ENCODE measurements around the gene LRRC31.

LRRC31 gene

DNA sequence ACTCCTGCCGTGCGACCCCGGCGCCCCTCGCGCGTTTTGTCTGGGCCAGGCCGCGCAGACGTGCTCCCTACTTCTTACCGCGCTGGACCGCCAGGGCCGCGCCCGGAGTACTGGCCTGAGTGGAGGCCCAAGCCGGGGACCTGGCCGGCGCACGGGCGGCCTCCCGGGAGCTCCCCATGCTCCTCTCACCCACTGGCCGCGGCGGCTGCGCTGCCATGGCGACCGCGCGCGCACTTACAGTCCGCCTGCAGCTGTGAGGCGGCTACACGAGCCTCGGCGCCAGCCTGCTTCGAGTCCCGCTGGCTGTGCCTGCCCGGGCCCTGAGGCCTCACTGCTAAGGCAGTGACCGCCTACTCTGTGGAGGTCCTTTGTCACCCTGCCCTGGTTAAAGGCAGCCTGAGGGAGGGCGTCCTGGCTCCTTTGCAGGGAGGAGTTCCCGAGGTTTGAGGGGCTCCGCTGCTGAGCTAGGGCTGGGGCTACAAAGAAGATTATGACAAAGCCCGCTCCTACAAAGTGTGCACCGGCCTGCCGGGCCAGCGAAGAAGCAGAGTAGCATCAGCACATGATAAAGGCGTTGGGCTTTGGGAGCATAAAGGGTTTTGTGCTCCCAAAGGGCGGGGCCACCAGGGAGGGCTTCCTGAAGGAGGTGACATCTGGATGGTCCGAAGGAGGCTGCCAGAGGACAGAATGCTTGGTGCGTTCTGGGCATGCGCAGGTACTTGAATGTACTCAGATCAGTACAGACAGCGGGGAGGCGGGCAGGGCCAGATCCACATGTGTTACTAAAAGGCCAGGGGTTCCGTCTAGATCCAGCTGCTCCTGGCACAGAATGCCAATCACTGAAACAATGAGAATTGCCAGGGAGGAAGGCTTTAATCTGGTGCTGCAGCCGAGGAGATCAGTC lies 57.2 kb downstream of the LRRC31 start, which contains the start of the genes LRRC34 and LRRIQ4:
Gene LRRC34 (minus strand): TSS at position 573 of the 904 bp plus-strand sequence. CDS start 356 bp downstream, at position 217.
Gene LRRIQ4 (plus strand): TSS at position 539 of the 904 bp plus-strand sequence. CDS start 9,052 bp downstream, outside the sequence.
- DNase-seq = no peak

DNA sequence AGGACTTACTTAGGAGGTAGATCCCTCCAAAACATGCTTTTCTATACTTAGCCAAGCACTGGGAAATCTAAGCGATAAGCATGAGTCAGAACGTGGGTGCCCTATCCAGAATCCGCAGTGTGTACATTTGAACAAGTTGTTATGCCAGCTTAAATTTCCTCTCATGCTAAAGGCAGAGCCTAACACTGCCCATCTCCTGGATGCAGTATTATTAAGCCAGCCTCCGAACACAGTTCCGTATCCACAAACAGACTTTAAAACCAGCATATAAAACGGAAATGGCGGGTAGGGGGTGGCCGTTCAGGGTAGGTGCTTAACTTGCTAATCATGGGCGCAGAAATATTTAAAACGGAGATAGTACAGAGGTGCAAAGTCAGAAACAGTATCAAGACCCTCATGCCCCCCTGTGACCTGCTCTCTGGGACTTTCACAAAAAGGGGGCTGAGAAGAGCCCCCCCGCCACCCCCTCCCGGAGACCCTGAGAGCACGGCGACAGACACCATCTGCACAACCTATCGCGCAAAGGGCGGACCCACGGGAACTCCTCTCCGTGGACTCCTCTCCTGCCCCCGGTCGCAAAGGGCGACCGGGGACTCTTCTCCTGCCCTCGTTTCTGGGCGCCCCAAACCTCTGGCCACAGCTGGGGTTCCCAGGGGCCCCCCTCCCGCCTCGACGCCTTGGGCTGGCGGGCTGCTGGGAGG lies 58.0 kb downstream of the LRRC31 start:
- no peak for DNase-seq

DNA sequence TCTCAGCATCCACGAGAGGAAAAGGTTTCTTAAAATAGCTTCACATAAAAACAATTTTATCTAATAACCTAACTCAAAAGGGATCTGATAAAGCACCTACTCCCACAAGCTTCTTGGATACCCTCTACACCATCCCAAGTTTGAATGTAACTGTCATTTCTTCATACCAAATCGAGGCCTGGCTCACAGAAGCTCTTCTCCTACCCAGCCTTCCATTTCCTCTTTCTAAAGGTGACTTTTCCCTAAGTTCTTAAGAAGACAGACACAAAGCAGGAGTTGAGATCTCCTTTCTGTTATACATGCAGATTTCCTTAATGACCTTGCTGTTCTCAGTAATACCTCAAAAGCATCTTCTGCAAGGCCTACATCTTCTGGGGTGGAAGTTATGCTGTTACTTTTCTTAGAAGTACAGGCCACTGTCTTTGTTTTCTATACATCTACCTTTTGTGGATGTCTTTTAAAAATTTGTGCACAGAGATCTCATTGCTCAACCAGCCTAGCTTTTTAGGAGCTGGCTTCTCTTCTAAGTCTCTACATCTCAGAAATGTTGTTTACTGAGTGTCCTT lies 60.4 kb downstream of the LRRC31 start:
- no peak for DNase-seq

DNA sequence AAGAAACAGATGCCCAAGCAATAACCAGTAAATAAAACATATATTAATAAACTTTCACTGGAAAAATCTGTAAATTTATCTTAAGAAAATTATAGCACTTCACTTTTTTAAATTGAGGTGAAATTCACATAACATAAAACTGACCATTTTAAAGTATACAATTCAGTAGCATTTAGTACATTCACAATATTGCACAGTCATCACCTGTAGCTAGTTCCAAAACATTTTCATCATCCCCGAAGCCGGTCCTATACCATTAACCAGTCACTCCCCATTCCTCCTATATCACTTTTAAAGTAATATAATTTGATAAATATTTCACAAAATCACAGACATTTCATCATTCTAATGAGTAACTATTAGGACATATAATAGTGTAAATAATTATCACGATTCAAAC lies 65.1 kb downstream of the LRRC31 start:
- DNase-seq = no peak

DNA sequence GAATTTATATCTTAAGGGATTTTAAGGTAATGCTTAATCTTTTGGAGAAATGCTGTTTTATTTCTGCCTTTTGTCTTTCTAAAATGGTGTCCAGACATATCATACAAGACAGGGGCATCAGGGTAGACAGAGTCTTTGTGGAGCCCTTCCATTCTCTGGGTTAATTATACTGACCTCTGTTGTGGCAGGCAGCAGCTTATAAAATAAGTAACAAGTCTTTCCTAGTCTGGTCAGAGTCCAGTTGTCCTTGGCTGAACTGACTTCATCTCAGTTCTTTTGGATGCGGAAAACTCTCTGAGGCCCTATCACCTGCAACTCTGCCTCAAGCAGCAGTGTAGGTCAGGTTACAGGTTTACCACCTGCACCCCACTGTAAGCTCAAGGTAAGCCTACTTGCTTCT lies 77.4 kb downstream of the LRRC31 start:
- no peak for DNase-seq

DNA sequence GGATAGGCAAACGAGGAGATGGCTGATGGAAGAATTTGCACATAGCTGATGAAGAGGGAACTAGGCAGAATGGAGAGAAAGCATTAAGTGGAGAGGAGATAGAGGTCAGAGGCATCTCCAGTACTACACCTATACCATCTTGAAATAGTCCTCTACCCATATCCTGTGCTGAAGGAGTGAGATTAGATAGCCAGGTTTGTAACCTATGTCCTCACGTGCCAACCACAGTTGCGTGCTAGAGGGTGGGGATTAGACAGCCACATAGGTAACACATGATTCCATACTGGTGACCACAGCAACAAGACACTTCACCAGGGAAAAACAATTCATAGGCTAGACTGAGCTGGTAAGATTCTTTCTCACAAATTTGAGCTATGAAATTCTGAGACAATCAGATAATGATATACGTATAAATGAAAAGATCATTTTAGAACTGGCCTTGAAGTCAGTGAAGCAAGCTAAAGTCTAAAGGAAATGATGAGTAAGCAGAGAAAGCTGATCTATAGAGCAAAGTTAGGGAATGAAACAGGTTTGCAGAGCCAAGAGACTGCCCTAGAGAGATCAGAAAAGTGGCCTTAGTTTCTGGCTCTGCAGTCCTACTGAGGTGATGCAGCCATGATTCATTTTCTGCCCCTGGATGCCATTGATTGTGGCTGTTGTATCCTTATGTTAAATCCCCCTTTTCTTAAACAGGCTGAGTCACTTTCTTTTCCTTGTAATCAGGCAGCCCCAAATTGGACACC lies 78.9 kb downstream of the LRRC31 start:
- DNase-seq = no peak

DNA sequence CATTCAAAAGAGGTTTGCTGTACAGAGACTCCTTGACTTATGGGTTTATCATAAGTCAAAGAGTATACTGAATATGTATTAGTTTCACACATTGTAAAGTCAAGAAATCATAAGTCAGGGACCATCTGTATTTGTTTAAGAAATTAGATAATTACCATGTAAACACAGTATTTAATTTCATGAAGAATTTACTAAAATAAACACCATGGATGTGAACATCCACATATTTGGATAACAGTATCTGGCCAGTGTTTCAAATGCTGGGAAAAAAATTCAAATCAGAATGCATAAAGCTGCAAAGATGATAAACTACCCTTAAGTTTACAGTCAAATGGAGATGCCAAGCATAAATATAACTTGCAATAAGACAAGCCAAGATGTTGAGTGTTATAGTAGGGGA lies 79.5 kb downstream of the LRRC31 start:
- no peak for DNase-seq
